Loucy (cell line): Measurements from ENCODE around the gene BCR.

ENCODE experiments used
- H2AFZ ChIP-seq: fragments of 200-600 bp; sonication (generic); 2 replicates; pipeline ENCODE4 v1.6.0; 2016; ENCODE audit warnings: antibody characterized with exemption, mild to moderate bottlenecking, low read length, moderate library complexity
- H3F3A ChIP-seq: fragments of 200-600 bp; 2 replicates; pipeline ENCODE4 v1.6.0; 2016; ENCODE audit warnings: antibody characterized with exemption, low read depth, mild to moderate bottlenecking
- H3K27me3 ChIP-seq: fragments of 200-600 bp; sonication (generic); 2 replicates; pipeline ENCODE4 v1.6.1; 2014; ENCODE audit warnings: low read length, mild to moderate bottlenecking; ENCODE audit not compliant: insufficient read depth, poor library complexity, severe bottlenecking
- H3K36me3 ChIP-seq: fragments of 200-600 bp; sonication (generic); 2 replicates; pipeline ENCODE4 v1.6.1; 2016; ENCODE audit warnings: low read length; ENCODE audit not compliant: insufficient read depth
- H3K4me1 ChIP-seq: fragments of 200-600 bp; sonication (generic); 2 replicates; pipeline ENCODE4 v1.5.1; 2014; ENCODE audit warnings: low read length, mild to moderate bottlenecking; ENCODE audit not compliant: insufficient read depth, poor library complexity, severe bottlenecking
- H3K4me2 ChIP-seq: fragments of 200-600 bp; sonication (generic); 2 replicates; pipeline ENCODE4 v1.6.0; 2014; ENCODE audit warnings: antibody characterized with exemption, low read length, low read depth, mild to moderate bottlenecking; ENCODE audit not compliant: poor library complexity, severe bottlenecking
- H3K4me3 ChIP-seq: fragments of 200-600 bp; sonication (generic); 2 replicates; pipeline ENCODE4 v1.5.1; 2014; ENCODE audit warnings: low read length, mild to moderate bottlenecking, mixed read lengths; ENCODE audit not compliant: poor library complexity, severe bottlenecking
- H3K79me2 ChIP-seq: fragments of 200-600 bp; sonication (generic); 2 replicates; pipeline ENCODE4 v1.6.1; 2014; ENCODE audit warnings: low read length; ENCODE audit not compliant: insufficient read depth
- H3K9ac ChIP-seq: fragments of 200-600 bp; sonication (generic); 2 replicates; pipeline ENCODE4 v1.6.0; 2014; ENCODE audit warnings: mild to moderate bottlenecking, low read depth, low read length, moderate library complexity; ENCODE audit not compliant: poor library complexity, severe bottlenecking
- H3K9me2 ChIP-seq: fragments of 200-600 bp; sonication (generic); replicated peaks from 2 replicates; pipeline ENCODE4 v1.6.1; 2016; ENCODE audit warnings: low read depth, low read length, mixed read lengths
- H3K9me3 ChIP-seq: fragments of 200-600 bp; sonication (generic); 2 replicates; pipeline ENCODE4 v1.6.1; 2014; ENCODE audit warnings: mild to moderate bottlenecking, antibody characterized with exemption, low read length, low read depth; ENCODE audit not compliant: insufficient read depth
- H4K20me1 ChIP-seq: fragments of 200-600 bp; sonication (generic); 2 replicates; pipeline ENCODE4 v1.6.0; 2014; ENCODE audit warnings: antibody characterized with exemption, low read length, mild to moderate bottlenecking; ENCODE audit not compliant: insufficient read depth, poor library complexity, severe bottlenecking
- EZH2phosphoT487 ChIP-seq: fragments of 200-600 bp; IDR thresholded peaks from 2 replicates; pipeline ENCODE4 v1.6.1; 2018; ENCODE audit warnings: antibody characterized with exemption, mild to moderate bottlenecking, moderate library complexity, borderline replicate concordance
- TF ChIP-seq, protein P1 (sequence below): fragments of 200-600 bp; sonication (generic); conservative IDR thresholded peaks from 2 replicates; pipeline ENCODE4 v1.5.1; 2014; ENCODE audit warnings: mild to moderate bottlenecking, antibody characterized with exemption, low read length

The BCR gene

DNA sequence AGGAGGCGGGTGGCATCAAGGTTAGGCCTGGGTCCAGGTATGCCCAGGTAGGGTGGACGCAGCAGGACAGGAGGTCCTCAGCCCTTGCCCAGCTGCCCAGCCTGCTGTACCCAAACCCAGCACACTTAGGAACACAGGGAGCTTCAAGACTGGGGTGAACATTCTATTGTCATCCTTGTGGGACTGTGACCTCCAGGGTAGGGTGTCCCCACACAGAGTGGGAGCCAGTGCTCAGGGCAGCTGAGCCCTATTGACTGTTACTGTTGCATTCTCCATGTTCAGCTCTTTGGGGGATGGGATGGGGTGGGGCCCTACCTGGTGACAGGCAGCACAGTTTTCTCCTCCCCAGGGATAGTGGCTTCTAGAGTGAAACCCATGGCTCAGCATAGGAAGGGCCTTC is 106.0 kb downstream of the BCR start:
- Histone ChIP-seq H3K4me1 (peaks cover 4% of the 10 kb centered on the region), H3K9me3 (no peaks in the 10 kb centered on the region), H3K9ac (no peak overlapping the region), H3K79me2 (peaks cover 18% of the 10 kb centered on the region; the same call in 1 of the 2 replicates), H2AFZ (no peak overlapping the region), H4K20me1 (peaks cover 39% of the 10 kb centered on the region), H3K27me3 (no peaks in the 10 kb centered on the region), H3F3A (no peaks in the 10 kb centered on the region), H3K9me2 (no peaks in the 10 kb centered on the region), H3K36me3 (peaks cover 94% of the 10 kb centered on the region; the same call in 1 of the 2 replicates), H3K4me3 (no peak overlapping the region), H3K4me2 (no peak overlapping the region)
- no peak for TF ChIP-seq EZH2phosphoT487
- TF ChIP-seq, protein P1, sequence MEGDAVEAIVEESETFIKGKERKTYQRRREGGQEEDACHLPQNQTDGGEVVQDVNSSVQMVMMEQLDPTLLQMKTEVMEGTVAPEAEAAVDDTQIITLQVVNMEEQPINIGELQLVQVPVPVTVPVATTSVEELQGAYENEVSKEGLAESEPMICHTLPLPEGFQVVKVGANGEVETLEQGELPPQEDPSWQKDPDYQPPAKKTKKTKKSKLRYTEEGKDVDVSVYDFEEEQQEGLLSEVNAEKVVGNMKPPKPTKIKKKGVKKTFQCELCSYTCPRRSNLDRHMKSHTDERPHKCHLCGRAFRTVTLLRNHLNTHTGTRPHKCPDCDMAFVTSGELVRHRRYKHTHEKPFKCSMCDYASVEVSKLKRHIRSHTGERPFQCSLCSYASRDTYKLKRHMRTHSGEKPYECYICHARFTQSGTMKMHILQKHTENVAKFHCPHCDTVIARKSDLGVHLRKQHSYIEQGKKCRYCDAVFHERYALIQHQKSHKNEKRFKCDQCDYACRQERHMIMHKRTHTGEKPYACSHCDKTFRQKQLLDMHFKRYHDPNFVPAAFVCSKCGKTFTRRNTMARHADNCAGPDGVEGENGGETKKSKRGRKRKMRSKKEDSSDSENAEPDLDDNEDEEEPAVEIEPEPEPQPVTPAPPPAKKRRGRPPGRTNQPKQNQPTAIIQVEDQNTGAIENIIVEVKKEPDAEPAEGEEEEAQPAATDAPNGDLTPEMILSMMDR = no peak

DNA sequence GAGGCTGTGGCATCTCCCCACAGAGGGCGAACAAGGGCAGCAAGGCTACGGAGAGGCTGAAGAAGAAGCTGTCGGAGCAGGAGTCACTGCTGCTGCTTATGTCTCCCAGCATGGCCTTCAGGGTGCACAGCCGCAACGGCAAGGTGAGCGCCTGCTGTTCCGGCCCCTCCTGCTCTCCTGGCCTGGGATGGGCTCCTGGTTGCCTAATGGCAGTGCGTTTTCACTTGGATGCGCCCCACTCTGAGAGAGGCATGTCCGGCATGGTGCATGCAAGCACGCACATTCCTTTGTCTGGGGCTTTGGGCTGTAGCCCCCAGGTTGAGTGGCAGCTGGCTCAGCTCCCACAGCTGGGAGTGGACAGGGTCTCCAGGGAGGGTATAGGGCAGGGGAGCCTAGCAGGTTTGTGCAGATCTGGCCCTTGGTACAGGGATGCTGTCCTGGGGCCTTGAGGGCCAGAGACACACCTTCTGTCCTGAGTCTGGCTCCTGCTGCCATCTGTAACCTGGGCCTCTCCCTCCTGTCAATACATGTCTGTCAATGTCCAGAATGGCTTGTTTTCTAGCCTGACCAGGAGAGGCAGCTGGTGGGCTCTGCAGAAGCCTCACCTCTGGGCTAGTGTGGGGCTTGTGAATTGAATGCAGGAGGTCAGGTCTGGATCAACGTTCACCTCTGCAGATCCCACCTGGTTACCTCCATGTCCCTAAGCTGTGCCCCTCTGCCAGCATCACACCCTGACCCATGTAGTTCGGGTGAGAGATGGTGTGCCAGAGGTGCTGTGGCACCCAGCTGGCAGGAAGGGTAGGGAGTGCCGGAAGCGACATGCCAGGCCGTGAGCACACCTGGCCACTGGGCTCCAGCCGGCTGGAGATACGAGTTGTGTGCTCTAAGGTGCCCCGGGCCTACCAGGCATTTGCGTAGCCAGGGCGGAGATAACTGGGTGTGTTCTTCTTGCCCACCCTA is 107.1 kb downstream of the BCR start:
- Histone ChIP-seq H3K27me3 (no peaks in the 10 kb centered on the region), H3K4me1 (no peaks in the 10 kb centered on the region), H4K20me1 (peaks cover 29% of the 10 kb centered on the region), H3K9me2 (no peaks in the 10 kb centered on the region), H3F3A (no peaks in the 10 kb centered on the region), H2AFZ (no peak overlapping the region), H3K79me2 (peaks cover 12% of the 10 kb centered on the region; the same call in 1 of the 2 replicates), H3K9ac (no peak overlapping the region), H3K36me3 (peaks cover 100% of the 10 kb centered on the region), H3K4me2 (no peak overlapping the region), H3K9me3 (no peaks in the 10 kb centered on the region), H3K4me3 (no peak overlapping the region)
- TF ChIP-seq, protein P1 = no peak
- no peak for TF ChIP-seq EZH2phosphoT487

DNA sequence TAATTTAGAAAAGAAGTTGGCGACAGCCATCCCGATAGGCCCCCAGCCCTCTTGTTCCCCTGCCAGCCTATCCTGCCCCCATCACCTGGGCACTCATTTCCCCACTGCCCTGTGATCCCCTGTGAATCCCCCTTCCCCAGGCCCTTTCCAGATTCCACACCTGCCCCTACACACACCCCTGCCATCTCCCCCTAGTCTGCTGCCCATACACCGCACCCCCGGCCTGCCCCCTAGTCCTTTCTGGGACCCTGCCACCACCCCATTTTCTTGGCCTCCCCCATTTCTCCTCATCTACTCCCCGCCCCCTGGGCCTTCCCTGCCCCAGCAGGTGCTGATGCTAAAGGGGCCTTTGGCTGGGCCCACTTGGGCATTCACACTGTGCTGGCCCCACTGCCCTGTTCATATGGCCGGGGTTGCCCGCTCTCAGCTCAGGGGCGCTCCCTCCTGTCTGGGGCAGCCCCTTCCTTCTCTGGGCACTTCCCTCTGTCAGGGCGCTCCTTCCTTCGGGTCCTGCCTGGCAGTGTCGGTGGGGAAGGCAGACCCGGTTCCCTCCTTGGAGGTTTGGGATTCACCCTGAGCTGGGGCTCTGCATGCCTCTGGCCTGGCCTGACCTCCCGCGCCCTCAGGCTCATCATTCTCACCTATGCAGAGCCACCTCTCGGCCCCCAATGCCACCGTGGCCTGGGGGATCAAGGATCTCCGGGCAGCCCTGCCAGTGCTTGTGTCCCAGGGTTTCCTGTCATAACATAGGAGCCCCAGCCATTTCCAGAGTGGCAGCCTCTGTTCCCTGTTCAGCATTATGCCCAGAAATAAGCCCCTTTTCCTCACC is 108.2 kb downstream of the BCR start:
- no peak overlapping the region for H3K9ac ChIP-seq
- H3K79me2 ChIP-seq = peaks cover 3% of the 10 kb centered on the region; the same call in 1 of the 2 replicates
- no peaks in the 10 kb centered on the region for H3F3A ChIP-seq
- H3K9me2 ChIP-seq = no peaks in the 10 kb centered on the region
- H3K4me2 ChIP-seq = no peak overlapping the region
- peaks cover 20% of the 10 kb centered on the region for H4K20me1 ChIP-seq
- no peaks in the 10 kb centered on the region for H3K4me1 ChIP-seq
- no peak overlapping the region for H3K4me3 ChIP-seq
- no peaks in the 10 kb centered on the region for H3K9me3 ChIP-seq
- no peak for TF ChIP-seq EZH2phosphoT487
- TF ChIP-seq, protein P1 = no peak
- H3K36me3 ChIP-seq = peaks cover 100% of the 10 kb centered on the region
- H2AFZ ChIP-seq = no peak overlapping the region
- H3K27me3 ChIP-seq = no peaks in the 10 kb centered on the region
